Parathyroid adenoma (tissue), 2 donors: Measurements from ENCODE around the gene ST7.

Experiments
- H2AFZ ChIP-seq: fragments of 300-600 bp; sonication (generic); one replicate; pipeline ENCODE4 v1.7.0; 2017; ENCODE audit warnings: antibody characterized with exemption, mild to moderate bottlenecking
- H3K27ac ChIP-seq: fragments of 300-600 bp; sonication (generic); one replicate; pipeline ENCODE4 v1.7.0; 2017
- H3K27me3 ChIP-seq: fragments of 300-600 bp; sonication (generic); one replicate; pipeline ENCODE4 v1.7.0; 2017; ENCODE audit warnings: low read length; ENCODE audit not compliant: control insufficient read depth, insufficient read depth
- H3K36me3 ChIP-seq: fragments of 300-600 bp; sonication (generic); one replicate; pipeline ENCODE4 v1.7.0; 2017; ENCODE audit warnings: low read length; ENCODE audit not compliant: control insufficient read depth, insufficient read depth
- H3K4me1 ChIP-seq: fragments of 300-600 bp; sonication (generic); one replicate; pipeline ENCODE4 v1.7.0; 2017; ENCODE audit warnings: control low read depth
- H3K4me2 ChIP-seq: fragments of 300-600 bp; sonication (generic); one replicate; pipeline ENCODE4 v1.7.0; 2017; ENCODE audit warnings: low read length
- H3K4me3 ChIP-seq: fragments of 300-600 bp; sonication (generic); one replicate; pipeline ENCODE4 v1.7.0; 2017; ENCODE audit warnings: low read depth, low read length
- H3K79me2 ChIP-seq: fragments of 300-600 bp; sonication (generic); one replicate; pipeline ENCODE4 v1.7.0; 2017; ENCODE audit warnings: control low read depth
- H3K9ac ChIP-seq: fragments of 300-600 bp; sonication (generic); one replicate; pipeline ENCODE4 v1.7.0; 2017; ENCODE audit warnings: mild to moderate bottlenecking
- H3K9me3 ChIP-seq: fragments of 300-600 bp; sonication (generic); one replicate; pipeline ENCODE4 v1.7.0; 2017; ENCODE audit warnings: low read length; ENCODE audit not compliant: control insufficient read depth
- TF ChIP-seq, protein P1 (sequence below): fragments of 300-600 bp; sonication (generic); IDR thresholded peaks from one replicate; pipeline ENCODE4 v1.7.0; 2017; ENCODE audit warnings: antibody characterized with exemption, mild to moderate bottlenecking
- donor health status: primary hyperparathyroidism.

Gene ST7

DNA sequence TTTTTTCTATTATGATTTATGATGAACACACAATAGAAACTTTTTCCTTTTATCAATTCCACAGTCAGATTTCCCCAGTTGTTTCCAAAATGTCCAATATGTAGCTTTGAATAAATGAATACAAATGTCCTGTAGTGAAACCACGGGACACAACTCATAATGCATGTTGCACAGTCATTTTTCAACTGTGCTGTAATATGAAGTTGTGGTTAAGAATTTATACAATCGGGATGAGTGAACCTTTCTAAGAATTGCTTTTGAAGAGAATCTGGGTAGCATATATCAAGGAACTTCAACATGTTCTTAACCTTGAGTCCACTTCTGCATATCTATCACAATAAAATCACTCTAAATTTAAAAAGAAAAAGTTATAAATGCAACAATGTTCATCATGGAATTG lies 14.6 kb upstream of the ST7 start:
- TF ChIP-seq, protein P1, sequence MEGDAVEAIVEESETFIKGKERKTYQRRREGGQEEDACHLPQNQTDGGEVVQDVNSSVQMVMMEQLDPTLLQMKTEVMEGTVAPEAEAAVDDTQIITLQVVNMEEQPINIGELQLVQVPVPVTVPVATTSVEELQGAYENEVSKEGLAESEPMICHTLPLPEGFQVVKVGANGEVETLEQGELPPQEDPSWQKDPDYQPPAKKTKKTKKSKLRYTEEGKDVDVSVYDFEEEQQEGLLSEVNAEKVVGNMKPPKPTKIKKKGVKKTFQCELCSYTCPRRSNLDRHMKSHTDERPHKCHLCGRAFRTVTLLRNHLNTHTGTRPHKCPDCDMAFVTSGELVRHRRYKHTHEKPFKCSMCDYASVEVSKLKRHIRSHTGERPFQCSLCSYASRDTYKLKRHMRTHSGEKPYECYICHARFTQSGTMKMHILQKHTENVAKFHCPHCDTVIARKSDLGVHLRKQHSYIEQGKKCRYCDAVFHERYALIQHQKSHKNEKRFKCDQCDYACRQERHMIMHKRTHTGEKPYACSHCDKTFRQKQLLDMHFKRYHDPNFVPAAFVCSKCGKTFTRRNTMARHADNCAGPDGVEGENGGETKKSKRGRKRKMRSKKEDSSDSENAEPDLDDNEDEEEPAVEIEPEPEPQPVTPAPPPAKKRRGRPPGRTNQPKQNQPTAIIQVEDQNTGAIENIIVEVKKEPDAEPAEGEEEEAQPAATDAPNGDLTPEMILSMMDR = no peak
- Histone ChIP-seq H3K27me3 (no peaks in the 10 kb centered on the region), H3K36me3 (no peaks in the 10 kb centered on the region), H3K9me3 (no peaks in the 10 kb centered on the region), H3K4me2 (no peak overlapping the region), H3K4me3 (no peak overlapping the region), H3K4me1 (no peaks in the 10 kb centered on the region), H3K79me2 (no peaks in the 10 kb centered on the region), H3K9ac (no peak overlapping the region), H2AFZ (no peak overlapping the region), H3K27ac (no peak overlapping the region)

DNA sequence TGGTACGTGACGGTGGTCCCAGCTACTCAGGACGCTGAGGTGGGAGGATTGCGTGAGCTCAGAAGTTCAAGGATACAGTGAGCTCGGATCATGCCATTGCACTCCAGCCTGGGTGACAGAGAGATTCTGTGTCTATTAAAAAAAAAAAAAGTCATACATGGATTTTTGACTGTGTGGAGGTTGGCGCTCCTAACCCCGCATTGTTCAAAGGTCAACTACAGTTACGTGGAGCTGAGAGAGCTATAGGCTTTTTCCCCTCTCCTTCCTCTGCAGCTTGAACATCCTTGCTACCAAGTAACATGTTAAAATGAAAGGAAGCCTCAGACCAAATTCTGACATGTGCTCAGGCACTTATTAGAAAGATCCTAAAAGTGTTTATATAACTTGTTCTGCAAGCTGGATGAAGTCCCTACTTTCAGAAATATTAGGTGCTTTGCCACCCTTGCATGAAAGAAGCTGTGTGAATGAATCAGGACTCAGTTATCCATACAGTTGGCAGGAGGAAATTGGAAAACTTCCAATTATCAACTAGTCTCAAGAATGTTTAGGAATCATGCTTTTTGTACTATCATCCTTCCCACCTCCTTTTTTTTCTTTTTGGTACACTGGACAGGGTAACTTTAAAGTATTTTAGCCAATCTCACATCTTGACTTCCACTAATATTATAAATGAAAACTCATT lies 12.5 kb upstream of the ST7 start:
- Histone ChIP-seq H3K27ac (no peak overlapping the region), H3K79me2 (no peaks in the 10 kb centered on the region), H3K9me3 (no peaks in the 10 kb centered on the region), H3K36me3 (no peaks in the 10 kb centered on the region), H2AFZ (no peak overlapping the region), H3K9ac (no peak overlapping the region), H3K4me2 (no peak overlapping the region), H3K4me1 (no peaks in the 10 kb centered on the region), H3K4me3 (no peak overlapping the region), H3K27me3 (no peaks in the 10 kb centered on the region)
- TF ChIP-seq, protein P1 = no peak

DNA sequence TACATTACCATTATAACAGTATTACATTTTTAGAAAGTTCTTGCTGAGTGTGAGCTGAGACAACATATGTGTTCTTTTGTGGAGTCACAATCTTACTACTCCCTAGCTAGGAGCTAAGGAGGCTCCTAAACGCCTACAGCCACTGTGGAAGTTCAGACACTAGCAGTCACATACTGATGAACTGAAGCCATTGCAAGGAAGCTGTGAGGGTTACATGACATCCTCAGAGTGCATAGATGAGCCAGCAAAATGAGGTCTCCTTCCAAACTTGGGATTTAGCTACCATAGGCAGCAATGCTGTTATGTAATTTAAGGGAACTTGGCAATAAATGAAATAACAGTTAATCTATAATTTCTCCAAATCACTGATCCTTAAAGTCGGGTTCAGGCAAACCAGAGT lies 10.8 kb upstream of the ST7 start:
- no peak overlapping the region for H3K4me2 ChIP-seq
- H3K27me3 ChIP-seq = no peaks in the 10 kb centered on the region
- TF ChIP-seq, protein P1 = no peak
- no peak overlapping the region for H2AFZ ChIP-seq
- H3K4me1 ChIP-seq = no peaks in the 10 kb centered on the region
- H3K9me3 ChIP-seq = no peaks in the 10 kb centered on the region
- no peak overlapping the region for H3K4me3 ChIP-seq
- H3K79me2 ChIP-seq = no peaks in the 10 kb centered on the region
- no peaks in the 10 kb centered on the region for H3K36me3 ChIP-seq
- no peak overlapping the region for H3K27ac ChIP-seq
- no peak overlapping the region for H3K9ac ChIP-seq

DNA sequence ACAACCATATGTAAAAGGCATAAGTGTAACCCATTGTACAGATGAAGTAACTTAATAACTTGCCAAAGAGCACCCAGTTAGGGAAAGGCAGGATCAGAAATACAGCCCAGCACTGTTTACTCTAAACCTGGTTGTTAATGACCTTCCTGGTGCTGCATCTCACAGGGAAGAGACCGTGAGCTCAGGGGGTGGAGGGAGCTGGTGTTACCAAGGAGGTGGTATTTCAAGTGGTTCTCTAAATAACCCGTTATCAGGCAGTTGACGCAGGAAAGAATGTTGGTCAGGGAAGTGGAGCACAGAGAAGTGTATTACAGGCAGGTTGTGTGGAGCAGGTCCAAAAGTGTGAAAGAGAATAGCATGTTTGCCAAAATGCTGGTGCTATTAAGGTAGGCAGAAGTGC lies 4.4 kb upstream of the ST7 start:
- no peak overlapping the region for H3K4me2 ChIP-seq

More for the DNA sequence above, 4.4 kb upstream of the ST7 start:
- H3K27ac ChIP-seq = no peak overlapping the region
- H3K36me3 ChIP-seq = no peaks in the 10 kb centered on the region
- TF ChIP-seq, protein P1 = no peak
- H3K79me2 ChIP-seq = no peaks in the 10 kb centered on the region
- peaks cover 3% of the 10 kb centered on the region for H3K4me1 ChIP-seq
- H3K27me3 ChIP-seq = no peaks in the 10 kb centered on the region
- H3K4me3 ChIP-seq = no peak overlapping the region
- H3K9me3 ChIP-seq = no peaks in the 10 kb centered on the region
- H3K9ac ChIP-seq = no peak overlapping the region
- no peak overlapping the region for H2AFZ ChIP-seq
